ENCODE data around the gene NCOA1. TPM values are rescaled to one million over a fixed set of nuclear protein-coding genes. Genes with fewer than 3 reads are reported as not detected.
A peak's percentile ranks its signal among the peaks of the same experiment; 100 is the strongest.

NCOA1 gene
- total and polyA plus RNA-seq, 2 of the 4 experiments (the other 2 are of a cell fraction): 6.7 to 11.3 TPM

GRCh38 chr2:24771764-24772586 is 280.9 kb downstream of the NCOA1 start:
- Histone ChIP-seq H3K27me3 (ENCODE audit: control insufficient read depth, insufficient read depth, low read length) (no peaks in the 10 kb centered on the region), H4K20me1 (ENCODE audit: insufficient read depth, low read length) (no peaks in the 10 kb centered on the region), H3K23ac (ENCODE audit: low read depth, low read length) (no peak overlapping the region), H4K8ac (ENCODE audit: low read depth in 2 of 2, low read length in 2 of 2) (no peak overlapping the region), H4K5ac (ENCODE audit: low read depth, low read length) (no peak overlapping the region), H3K18ac (ENCODE audit: low read depth, low read length) (no peak overlapping the region), H2BK20ac (ENCODE audit: low read depth, low read length) (no peak overlapping the region), H3K56ac (ENCODE audit: extremely low read depth, insufficient read depth, low read length) (no peak overlapping the region), H2BK5ac (ENCODE audit: low read depth, low read length, poor library complexity, severe bottlenecking) (no peak overlapping the region), H3K79me1 (ENCODE audit: low read depth in 1 of 2, low read length in 2 of 2) (no peaks in the 10 kb centered on the region), H3K9me1 (ENCODE audit: insufficient read depth, low read length) (no peaks in the 10 kb centered on the region), H2AFZ (replicated peaks; ENCODE audit: low read length, poor library complexity) (no peak overlapping the region), H3K27ac (ENCODE audit: insufficient read depth, low read length) (no peak overlapping the region), H4K91ac (ENCODE audit: insufficient read depth, low read depth, low read length) (no peak overlapping the region), H3K14ac (replicated peaks; ENCODE audit: low read depth, low read length) (0 out of 2 replicates have a peak overlapping the region, but pooled peaks have one; percentile 26), H3K4me3 (ENCODE audit: insufficient read depth, low read depth, low read length) (no peak overlapping the region), H3K9ac (ENCODE audit: low read depth, low read length) (no peak overlapping the region), H2BK15ac (ENCODE audit: low read depth, low read length) (no peak overlapping the region), H2BK120ac (ENCODE audit: low read depth, low read length) (no peak overlapping the region), H3K9me3 (ENCODE audit: control insufficient read depth, insufficient read depth, low read length) (no peaks in the 10 kb centered on the region), H3K4ac (ENCODE audit: low read depth, low read length) (no peak overlapping the region), H2AK9ac (replicated peaks; ENCODE audit: low read depth, low read length, poor library complexity) (no peak overlapping the region), H3K4me1 (ENCODE audit: control insufficient read depth, insufficient read depth, low read length) (no peaks in the 10 kb centered on the region), H3K4me2 (ENCODE audit: low read depth, low read length) (no peak overlapping the region), H3K36me3 (ENCODE audit: control insufficient read depth, insufficient read depth, low read length) (peaks cover 9% of the 10 kb centered on the region; the same call in 1 of the 2 replicates), H2AK5ac (ENCODE audit: low read depth, low read length) (no peak overlapping the region)
- CTCF ChIA-PET: no interaction called here
- dilution Hi-C loops (cut with HindIII; ENCODE audit: low sequenced_read_pairs, unreplicated experiment): no loop called here
- TF ChIP-seq RFX5 (IDR thresholded peaks at IDR 0.05; ENCODE audit: low read depth, low read length) (no peak), MAZ (IDR thresholded peaks at IDR 0.05; ENCODE audit: borderline replicate concordance, low read depth, low read length) (no peak), ELK1 (IDR thresholded peaks at IDR 0.05; ENCODE audit: borderline replicate concordance, low read depth, low read length) (no peak), CTCF (conservative IDR thresholded peaks at IDR 0.05; ENCODE audit: low read depth, low read length) (no peak), RCOR1 (IDR thresholded peaks at IDR 0.05; ENCODE audit: insufficient replicate concordance, low read length) (no peak), CEBPB (IDR thresholded peaks at IDR 0.05; ENCODE audit: low read depth, low read length) (no peak), CHD1 (IDR thresholded peaks at IDR 0.05; ENCODE audit: low read depth, low read length) (no peak), RAD21 (IDR thresholded peaks at IDR 0.05; ENCODE audit: low read length) (no peak), POLR2A (IDR thresholded peaks at IDR 0.05; ENCODE audit: low read depth, low read length) (no peak), FOS (IDR thresholded peaks at IDR 0.05; ENCODE audit: low read depth, low read length) (no peak), SMC3 (IDR thresholded peaks at IDR 0.05; ENCODE audit: low read depth, low read length) (no peak), MXI1 (IDR thresholded peaks at IDR 0.05; ENCODE audit: borderline replicate concordance, low read depth, low read length) (no peak)
- ATAC-seq (ENCODE audit: low read depth) (no peak), DNase-seq (no peak)
- no TSS peak for BruUV-seq (replicated peaks)
- in situ Hi-C loops (cut with MboI; ENCODE audit: low sequenced_read_pairs): no loop called here
- 100% methylated on average over 1 of the region's 5 CpGs; no CpG with 5 or more reads in 1 of the 2 experiments for WGBS, 2 experiments (ENCODE audit: extremely low coverage in 2 of 2, insufficient read length in 1 of 2)
- intact Hi-C loops (cut with micrococcal nuclease): no loop called here
- POLR2A ChIA-PET (ENCODE audit: unreplicated experiment): no interaction called here

Data from IMR-90 (cell line).